GM12892 (cell line): ENCODE data around the gene BLACAT1.
"Not testable (repeated sequence)": the region's sequence is repeated elsewhere in the genome, so short reads cannot be mapped to it uniquely, and the experiment has no call there.

Source experiments
- DNase-seq: peaks from one replicate; pipeline ENCODE4 v3.0.0; 2011; ENCODE audit not compliant: insufficient read length
- FAIRE-seq: peaks from 2 replicates; lab custom pipeline; 2011; peaks lifted over from hg19 to GRCh38; lab: Jason Lieb, UNC
- POLR2A ChIP-seq: IDR thresholded peaks from 2 replicates; pipeline ENCODE4 v1.6.1; 2011; ENCODE audit warnings: low read depth, low read length, control low read depth
- POLR2AphosphoS5 ChIP-seq: IDR thresholded peaks from 2 replicates; pipeline ENCODE4 v1.6.1; 2011; ENCODE audit warnings: low read depth, low read length, control low read depth
- TAF1 ChIP-seq: IDR thresholded peaks from 2 replicates; pipeline ENCODE4 v1.6.1; 2011; ENCODE audit warnings: low read depth, mild to moderate bottlenecking, control low read depth, low read length, borderline replicate concordance

Gene BLACAT1

DNA sequence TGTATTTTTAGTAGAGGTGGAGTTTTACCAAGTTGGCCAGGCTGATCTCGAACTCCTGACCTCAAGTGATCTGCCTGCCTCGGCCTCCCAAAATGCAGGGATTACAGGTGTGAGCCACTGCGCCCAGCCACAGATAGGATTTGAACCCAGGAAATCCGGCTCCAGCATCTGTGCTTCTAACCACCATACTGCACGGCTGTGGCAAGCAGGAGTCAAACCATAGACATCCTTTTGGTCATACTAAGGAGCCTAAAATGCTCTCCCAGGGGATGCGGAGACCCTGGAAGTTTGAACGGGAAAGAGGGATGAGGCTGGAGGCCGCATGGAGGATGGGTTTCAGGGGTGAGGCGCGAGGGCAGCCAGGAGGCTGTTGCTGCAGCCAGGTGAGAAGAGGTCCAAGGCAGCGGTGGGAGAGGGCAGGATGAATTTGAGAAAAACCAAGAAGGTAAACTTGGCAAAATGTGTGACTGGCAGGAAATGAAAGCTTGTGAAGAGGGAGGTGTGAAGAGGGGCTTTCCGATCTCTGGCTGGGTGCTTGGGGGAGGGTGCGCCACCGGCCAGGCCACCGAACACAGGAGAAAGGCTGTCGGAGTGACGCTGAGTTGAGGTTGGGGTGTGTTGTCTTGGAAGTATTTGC, 24.6 kb upstream of the BLACAT1 start:
- DNase-seq: no peak

GRCh38 chr1:205478985-205479384, 23.1 kb upstream of the BLACAT1 start:
- not testable (repeated sequence) for FAIRE-seq, DNase-seq

More for the DNA sequence above, 24.6 kb upstream of the BLACAT1 start:
- no peak for FAIRE-seq
- TF ChIP-seq POLR2AphosphoS5 (no peak), POLR2A (no peak), TAF1 (no peak)

GRCh38 chr1:205477759-205478247, 22.0 kb upstream of the BLACAT1 start:
- DNase-seq: no peak

DNA sequence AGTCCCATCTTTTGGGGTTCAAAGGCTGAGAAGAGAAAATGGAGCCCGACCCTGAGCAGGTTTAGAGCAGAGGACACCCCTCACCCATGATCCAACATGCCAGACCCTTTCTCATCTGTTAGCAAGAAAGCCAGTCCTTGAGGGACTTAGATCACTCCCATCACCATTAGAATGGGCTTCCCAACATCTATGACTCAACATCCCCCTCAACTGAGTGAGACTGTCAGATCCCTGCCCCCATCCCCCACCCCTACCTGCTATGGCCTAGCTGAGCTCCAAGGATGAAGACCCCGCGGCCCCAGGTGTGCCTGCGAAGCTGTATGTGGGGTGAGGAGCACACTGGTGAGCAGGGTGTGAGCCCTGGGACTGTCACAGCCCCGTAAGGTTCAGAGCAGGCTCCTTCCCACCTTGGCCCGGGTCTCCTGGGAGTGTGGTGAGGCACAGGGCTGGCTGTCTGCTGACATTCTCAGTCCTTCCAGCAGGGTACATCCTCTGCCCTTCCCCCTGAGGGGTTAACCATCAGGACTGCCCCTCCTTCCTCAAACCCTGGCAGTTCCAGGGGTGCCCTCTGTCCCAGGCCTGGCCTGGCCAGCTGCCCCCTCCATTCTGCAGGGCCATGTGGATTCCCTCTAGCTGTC, 21.4 kb upstream of the BLACAT1 start:
- TF ChIP-seq POLR2A (no peak), TAF1 (no peak), POLR2AphosphoS5 (no peak)
- FAIRE-seq: no peak
- DNase-seq: no peak

More at GRCh38 chr1:205477759-205478247, 22.0 kb upstream of the BLACAT1 start:
- TF ChIP-seq TAF1 (no peak), POLR2AphosphoS5 (no peak), POLR2A (no peak)
- no peak for FAIRE-seq

DNA sequence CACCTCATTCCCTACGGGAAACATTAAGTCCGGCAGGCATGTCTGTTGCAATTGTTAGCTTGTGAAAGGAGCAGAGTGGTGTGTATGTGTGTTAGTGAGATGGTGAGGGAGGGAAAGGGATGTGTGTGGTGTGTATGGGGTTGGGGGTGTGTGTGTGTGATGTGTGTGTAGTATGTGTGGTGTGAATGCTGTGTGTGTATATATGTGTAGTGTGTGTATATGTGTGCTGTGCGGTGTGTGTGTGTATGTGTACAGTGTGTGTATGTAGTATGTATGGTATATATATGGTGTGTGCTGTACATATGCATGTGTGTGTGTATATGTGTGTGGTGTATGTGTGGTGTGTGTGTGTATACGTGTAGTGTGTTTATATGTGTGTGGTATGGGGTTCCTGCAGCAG, 20.8 kb upstream of the BLACAT1 start:
- TF ChIP-seq TAF1 (no peak), POLR2AphosphoS5 (no peak), POLR2A (no peak)
- FAIRE-seq (peak; percentile 54), DNase-seq (no peak)

DNA sequence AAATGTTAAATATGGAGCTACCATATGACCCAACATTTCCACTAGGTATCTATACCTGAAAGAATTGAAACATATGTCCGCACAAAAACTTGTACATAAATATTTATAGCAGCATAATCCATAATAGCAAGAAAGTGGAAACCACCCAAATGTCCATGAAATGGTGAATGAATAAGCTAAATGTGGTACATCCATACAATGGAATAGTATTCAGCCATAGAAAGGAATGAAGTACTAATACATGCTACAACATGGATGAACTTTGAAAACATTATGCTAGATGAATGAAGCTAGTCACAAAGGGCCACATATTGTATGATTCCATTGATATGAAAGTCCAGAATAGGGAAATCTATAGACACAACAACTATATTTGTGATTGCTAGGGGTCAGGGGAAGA, 20.0 kb upstream of the BLACAT1 start:
- TF ChIP-seq POLR2AphosphoS5 (no peak), POLR2A (no peak), TAF1 (no peak)
- DNase-seq (no peak), FAIRE-seq (no peak)

GRCh38 chr1:205474571-205474970, 18.7 kb upstream of the BLACAT1 start:
- TF ChIP-seq TAF1 (no peak), POLR2AphosphoS5 (no peak), POLR2A (no peak)
- no peak for FAIRE-seq
- no peak for DNase-seq

DNA sequence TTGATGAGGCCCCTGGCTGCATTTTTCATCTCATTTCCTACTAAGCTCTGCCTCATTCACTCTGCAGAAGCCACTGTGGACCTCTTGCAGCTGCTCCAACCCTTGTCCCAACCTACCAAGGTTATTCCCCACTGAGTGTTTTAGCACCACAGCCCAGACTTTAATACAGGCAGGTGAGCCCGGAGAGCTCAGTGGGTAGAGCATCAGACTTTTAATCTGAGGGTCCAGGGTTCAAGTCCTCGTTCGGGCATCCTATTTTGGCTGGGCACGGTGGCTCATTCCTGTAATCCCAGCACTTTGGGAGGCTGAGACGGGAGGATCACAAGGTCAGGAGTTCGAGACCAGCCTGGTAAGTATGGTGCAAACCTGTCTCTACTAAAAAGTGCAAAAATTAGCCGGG, 18.1 kb upstream of the BLACAT1 start:
- no peak for FAIRE-seq
- TF ChIP-seq POLR2A: no peak
- no peak for TF ChIP-seq POLR2AphosphoS5
- no peak for TF ChIP-seq TAF1

DNA sequence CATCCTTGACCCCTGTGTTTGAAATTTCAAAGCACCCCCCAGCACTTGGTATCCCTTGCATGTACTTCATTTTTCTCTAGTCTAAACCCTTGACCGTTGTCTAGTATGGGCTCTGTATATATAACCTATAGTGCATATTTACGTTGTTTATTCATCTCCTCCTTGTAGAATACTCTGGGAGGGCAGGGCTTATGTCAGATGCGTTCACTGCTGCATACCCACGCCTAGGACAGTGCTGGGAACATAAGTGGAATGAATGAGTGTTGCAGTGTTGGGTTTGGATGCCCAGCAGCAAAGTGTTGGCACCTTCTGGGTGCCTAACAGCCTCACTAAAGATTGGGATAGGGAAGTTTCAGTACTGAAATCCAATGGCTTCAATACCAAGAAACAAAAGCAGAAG, 17.6 kb upstream of the BLACAT1 start:
- TF ChIP-seq POLR2A (no peak), POLR2AphosphoS5 (no peak), TAF1 (no peak)
- FAIRE-seq: no peak
- no peak for DNase-seq

More for the DNA sequence above, 18.1 kb upstream of the BLACAT1 start:
- DNase-seq: no peak

GRCh38 chr1:205472737-205473441, 17.0 kb upstream of the BLACAT1 start:
- DNase-seq (no peak), FAIRE-seq (no peak)
- TF ChIP-seq POLR2A: no peak
- TF ChIP-seq POLR2AphosphoS5: no peak
- TF ChIP-seq TAF1: no peak

GRCh38 chr1:205470131-205470530, 14.3 kb upstream of the BLACAT1 start:
- no peak for DNase-seq
- no peak for TF ChIP-seq POLR2AphosphoS5
- TF ChIP-seq TAF1: no peak

DNA sequence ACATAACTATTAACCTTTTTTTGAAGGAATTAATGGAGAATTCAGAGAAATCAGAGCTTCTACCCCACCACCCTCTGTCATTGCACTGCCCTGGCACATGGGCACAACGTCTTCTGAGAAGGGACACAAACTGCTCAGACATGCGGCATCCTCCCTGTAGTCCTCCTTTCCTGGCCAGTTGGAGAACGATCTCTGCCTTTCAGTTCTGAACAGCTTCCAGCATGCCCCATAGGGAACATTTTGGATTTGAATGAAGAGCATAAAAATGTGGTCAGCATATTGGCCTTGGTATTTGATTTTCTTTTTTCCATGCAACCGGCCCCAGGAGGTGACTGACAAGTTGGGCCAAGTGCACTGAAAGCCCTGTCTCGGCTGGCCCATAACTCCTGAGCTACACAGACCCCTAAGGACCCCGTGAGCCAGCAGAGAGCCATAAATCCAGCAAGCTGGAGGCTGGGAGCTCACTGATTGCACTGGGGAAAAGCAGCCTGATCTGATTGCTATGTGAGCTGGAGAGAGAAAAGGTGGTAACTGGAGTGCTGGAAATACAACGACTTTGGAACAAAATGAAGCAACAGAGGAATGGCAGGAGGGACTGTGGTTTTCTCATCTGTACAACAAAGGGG, 10.9 kb upstream of the BLACAT1 start:
- TF ChIP-seq TAF1 (no peak), POLR2A (no peak), POLR2AphosphoS5 (no peak)
- no peak for DNase-seq
- FAIRE-seq: no peak

More at GRCh38 chr1:205470131-205470530, 14.3 kb upstream of the BLACAT1 start:
- FAIRE-seq: no peak
